Stimulated activated CD8-positive, alpha-beta memory T cell treated with anti-CD3 and anti-CD28 coated beads, Interleukin-4, amount 100 ng/mL, for 4 hours (primary cell): ENCODE data around the gene WDFY2.
A peak's percentile ranks its signal among the peaks of the same experiment; 100 is the strongest.

ENCODE experiments used
- DNase-seq, 2 donors: peaks; one replicate each; pipeline ENCODE4 v3.0.0-alpha.2; 2020; ENCODE audit warnings: low read depth in 2 of 2, low spot score in 1 of 2

Gene WDFY2

DNA sequence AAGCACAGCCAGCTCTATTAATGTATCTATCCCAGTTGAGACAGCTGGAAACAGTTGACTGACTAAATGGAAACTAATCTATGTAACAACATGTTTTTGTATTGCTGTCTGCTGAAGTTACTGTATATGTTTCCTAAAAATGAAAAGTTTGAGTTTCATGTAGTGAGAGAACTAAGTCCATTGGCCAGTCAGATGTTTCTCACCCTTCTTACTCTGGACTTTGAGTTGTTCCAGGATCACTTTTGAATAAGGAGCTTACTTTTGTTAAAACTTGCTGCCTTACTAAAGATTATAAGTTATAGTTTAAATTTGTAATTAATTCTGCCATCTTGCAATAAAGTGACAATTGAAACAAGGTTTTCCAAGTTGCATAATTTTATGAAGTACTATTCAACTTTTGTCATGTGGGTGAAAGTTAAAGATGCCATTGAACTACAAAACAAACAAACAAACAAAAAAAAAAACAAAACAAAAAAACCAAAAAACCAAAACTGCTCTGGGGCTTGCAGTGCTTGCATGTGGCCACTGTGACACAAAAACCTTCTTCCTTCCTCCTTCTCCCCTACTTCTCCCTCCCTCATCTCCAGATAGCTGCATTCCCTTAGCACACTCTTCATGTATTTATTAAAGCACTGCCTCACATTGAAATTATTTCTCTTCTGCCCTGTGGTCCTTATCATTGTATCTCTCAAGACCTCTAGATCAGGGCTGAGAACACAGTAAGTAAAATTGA, 15.3 kb downstream of the WDFY2 start:
- DNase-seq = no peak

DNA sequence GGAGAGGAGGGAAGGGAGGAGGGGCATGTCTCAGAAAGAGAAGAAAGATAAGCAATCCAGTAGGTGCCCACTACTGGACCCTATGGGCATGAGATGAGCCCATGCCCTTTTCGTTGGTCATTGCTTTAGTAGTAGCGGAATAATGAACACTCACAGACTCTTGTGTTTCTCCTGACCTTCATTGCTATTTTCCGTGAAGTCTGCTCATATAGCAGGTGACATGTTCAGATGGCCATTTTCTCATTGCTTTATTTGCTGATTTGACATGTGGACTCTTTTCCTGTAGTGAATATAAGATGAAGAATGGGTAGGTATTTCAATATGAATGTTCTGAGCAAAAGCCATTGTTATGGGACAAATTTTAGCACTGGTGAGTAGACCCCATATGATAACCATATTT, 16.4 kb downstream of the WDFY2 start:
- no peak for DNase-seq

DNA sequence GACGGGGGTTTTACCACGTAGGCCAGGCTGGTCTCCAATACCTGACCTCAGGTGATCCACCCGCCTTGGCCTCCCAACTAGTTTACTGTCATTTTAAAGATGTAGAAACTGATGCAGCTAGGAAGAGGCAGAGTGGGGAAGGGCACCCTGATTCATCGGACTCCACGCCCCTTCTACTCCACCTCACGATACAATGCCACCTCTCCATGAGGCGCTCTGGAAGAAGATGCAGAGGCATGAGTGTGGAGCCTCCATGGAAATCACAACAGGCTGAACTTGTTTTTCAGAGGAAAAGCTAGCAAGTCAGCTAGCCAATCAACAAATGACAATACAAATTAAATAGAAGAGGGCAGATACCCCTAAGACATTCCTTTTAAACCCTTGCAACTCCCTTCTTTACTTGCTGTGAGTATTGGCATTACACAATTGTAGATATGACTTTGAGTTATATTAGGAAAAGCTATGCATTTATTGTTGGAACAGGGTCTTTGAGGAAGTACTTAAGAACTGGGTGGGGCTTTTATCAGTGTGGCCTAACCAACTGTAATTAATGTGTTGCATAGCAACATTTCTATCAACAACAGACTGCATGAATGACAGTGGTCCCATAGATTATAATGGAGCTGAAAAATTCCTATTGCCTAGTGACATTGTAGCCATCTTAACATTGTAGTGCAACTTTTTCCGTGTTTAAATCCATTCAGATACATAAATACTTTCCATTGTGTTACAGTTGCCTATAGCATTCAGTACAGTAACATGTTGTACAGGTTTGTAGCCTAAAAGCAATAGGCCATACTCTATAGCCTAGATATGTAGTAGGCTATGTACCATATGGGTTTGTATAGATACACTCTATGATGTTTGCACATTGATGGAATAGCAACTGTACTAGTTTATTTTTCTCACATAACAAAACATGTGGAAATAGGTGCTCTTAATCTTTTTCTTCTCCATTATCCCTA, 17.6 kb downstream of the WDFY2 start:
- DNase-seq = no peak

DNA sequence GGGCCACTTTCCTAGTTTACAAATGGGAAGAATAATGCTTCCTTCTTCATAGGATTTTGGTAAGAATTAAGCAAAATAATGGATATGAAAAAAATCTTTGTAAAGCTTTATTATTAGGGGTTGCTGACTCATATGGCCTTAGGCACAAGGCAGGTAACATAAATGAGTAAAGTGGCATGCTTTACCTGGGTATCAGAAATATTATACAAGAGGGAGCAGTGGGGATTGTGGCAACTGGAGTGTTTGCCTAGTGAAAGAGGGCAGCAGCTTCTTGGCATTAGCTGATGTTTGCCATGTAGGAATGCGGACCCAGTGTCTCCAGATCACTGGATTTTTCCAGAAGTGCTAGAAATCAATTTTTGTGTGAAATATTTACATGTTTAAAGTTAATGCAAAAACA, 19.5 kb downstream of the WDFY2 start:
- no peak for DNase-seq

DNA sequence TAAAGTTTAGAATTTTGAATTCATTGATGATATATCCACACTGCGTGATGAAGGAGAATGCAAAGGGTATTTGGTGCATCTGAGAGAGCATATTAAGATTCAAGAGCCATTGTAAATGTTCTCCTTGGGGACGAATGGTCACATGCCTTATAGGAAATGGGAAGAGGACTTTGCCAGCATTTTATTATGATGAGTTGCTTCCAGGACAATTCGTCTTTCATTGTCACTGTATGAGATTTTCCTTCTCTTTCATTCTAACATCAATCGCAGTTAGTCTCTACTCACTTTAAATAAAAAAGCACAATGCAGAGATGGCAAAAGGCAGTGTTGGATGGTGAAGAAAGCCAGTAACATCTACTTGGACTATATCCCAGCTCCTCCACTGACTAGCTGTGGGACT, 21.4 kb downstream of the WDFY2 start:
- DNase-seq = no peak

DNA sequence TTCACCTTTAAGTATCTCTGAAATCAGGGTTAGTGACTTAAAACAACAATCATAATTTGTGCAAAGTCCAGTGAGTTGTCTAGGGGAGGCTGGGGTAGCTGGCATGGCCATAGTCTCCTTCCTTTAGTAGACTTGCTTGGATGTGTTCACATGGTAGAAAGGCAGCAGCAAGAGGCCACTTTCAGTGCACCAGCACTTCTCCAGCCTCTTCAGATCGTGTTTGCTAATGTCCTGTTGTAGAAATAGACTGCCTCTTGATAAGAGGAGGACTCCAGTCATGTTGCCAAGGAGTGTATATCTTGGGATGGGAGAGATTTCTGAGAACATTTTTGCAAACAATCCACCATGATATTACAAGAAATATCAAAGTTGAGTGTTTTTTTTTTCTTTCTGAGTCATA, 22.9 kb downstream of the WDFY2 start:
- no peak for DNase-seq

DNA sequence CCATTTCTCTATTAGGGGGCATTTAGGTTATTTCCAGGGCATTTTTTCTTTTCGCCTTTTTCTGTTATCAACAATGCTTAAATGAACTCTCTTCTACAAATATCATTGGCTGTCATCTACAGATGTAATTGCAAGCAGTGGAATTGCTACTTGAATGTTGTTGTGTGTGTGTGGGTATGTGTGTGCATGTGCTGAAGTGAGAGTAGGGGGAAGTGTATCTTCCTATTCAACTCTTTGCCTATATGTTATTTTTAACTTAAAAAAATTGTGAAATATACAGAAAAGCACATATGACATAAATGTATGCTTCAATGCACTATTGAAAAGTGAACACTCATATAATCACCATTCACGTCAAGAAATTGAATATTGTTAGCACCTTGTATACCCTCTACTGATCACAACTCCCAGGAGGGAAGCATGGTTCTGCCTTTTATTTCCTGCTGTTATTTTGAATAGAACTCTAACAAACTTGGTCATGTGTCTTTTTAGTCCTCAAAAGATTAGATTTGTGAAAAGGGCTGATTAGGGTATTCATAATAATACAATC, 24.7 kb downstream of the WDFY2 start:
- DNase-seq = no peak

DNA sequence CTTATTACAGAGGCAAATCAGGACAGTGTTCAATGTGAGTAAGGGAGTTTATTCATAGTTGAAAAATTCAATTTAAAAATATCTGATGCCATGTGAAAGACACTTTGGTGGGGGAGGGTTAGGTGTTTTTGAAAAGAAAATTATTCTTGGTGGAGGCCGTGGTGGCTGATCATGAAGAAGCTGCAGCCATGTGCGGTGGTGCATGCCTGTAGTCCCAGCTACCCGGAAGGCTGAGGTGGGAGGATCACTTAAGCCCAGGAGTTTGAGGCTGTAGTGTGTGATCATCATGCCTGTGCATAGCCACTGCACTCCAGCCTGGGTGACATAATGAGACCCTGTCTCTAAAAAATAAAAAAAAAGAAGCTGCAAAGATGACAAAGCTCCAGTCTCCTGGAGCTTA, 28.6 kb downstream of the WDFY2 start:
- no peak for DNase-seq

DNA sequence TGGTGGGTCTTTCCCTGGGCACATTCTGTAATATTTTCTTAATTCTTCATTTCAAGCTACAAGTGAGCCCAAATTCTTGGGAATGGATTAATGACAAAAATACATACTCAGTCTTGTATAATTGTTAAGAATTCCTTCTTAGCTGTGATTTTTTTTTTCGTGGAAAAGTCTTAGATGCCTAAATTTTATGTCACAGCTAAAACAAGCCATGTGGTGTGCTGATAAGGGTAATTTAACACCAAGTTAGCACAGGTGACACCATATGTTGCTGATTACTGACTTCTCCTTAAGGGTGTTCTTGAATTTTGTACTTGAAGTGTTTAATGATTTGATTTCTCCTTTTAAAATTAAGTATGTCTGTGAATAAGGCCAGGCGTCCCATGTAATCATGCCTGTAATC, 29.3 kb downstream of the WDFY2 start:
- DNase-seq = no peak

DNA sequence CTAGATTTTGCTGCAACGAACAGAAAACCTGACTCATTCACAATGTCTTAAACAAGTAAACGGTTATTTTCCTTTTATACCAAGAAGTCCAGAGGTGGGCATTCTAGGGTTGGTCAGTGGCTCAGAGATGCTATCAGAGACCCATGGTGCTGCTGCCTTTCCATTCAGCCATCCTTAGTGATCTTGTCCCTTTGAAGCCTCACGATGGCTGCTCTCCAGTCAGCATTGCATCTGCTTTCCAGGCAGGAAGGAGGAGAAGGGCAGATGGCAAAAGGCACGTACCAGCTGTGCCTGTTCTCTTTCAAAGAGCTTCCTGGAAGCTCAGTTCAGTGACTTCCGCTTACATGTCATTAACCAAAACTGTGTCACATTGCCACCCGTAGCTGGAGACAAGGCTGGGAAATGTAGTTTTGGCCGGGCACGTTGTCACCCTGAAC, 30.1 kb downstream of the WDFY2 start:
- DNase-seq = peak in 1 of 2 donors; percentile 0

DNA sequence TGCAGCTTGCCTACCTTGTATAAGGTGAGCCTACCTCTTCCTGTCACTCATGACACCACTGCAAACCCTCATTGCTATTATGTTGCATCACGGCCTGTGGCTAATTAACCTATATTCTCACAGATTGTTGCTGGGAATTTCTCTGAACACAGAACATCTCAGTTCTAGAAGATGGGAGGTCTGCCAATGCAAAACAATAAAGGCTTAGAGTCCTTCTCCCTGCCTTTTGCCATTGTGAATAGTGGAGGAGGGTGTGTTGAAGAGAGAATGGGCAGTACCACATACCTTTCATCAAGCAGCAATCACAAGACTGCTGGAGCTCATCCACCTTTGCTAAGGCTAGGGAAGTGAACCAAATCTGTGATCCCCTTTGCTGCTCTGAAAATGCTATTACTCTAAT, 34.4 kb downstream of the WDFY2 start:
- DNase-seq = no peak

DNA sequence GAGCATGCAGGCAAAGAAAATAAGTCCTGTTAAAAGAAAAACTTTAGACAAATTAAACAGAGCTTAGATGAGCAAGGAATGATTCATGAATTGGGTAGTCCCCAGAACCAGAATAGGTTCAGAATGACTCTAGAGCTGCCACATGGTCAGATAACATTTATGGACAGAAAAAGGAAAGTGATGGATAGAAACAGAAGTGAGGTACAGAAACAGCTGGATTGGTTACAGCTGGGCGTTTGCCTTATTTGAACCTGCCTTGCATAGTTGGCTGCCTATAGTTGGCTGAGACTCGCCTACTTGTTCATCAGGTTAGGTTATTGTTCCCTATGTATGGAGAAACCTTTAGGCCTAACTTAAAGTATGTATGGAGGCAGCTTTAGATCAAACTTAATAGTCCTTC, 35.4 kb downstream of the WDFY2 start:
- DNase-seq = no peak

DNA sequence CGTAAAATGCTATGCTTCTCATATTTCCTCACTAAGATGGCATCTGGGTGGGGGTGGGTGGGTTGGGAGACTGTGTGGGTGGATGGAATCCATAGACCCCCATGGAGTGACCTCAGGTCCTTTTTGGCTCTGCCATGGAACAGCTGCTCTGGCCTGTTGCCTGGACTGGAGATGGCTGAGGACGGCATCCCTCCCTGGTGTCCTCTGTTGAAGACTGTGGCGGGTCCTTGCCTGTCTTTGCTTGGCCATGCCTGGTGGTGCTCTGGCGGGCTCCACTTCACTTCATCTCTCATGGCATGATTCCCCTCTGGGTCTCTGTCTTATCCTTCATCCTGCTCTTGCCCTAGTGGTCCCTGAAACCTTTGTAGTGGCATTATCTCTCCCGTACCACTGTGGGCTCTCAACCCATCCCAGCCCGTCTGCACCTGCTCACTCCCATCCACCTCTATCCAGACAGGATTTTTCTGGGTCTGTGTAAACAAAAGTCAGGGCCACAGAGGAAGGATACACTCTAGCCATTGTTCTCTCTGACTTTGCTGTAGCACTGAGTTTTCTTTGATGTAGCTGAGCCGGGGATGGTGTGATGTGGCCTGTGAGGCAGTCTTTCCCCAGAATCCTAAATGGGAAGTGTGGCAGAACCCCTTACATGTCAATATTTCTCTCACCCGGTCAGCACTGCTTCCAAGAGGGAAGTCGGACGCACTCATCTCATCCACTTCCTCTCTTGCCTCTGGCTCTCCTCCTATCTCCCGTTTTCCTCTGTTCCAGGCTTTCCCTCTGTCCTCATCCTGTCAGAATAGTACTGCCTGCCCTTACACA, 36.1 kb downstream of the WDFY2 start:
- no peak for DNase-seq

DNA sequence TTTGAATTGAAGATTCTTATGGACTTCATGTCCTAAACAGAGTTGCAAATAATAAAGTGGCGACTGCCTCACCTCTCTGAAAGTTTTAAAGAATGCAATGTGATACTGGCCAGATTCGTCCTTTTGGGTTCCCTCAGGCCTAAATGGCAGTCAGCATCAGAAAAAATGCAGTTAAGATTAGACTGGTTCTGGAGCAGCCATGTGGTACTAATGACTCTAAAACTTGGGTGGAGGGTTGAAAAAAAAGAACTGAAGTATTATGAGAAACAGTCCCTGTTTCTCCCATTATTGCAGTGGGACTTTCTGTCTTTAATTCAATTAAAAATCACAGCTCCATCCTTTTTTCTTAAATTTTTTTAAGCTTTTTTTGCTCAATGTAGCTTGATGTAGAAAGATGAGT, 37.3 kb downstream of the WDFY2 start:
- no peak for DNase-seq

DNA sequence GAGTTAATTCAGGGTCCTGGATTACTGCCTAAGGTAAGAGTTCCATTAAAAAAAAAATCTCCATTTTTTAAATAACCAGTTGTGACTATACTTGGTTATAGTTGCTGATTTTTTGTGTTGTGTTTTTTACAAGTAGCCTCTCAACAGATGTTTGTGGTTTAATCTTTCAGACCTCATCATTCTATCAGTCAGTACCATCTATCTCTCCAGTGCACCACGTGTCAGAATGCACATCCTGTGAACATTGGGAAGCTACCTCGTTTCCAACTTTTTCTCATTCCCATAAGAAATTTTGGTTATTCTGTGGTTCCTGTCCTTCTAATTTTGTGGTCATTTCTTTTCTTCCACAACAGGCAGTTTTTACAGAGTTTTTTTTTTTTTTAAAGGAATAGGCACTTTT, 39.2 kb downstream of the WDFY2 start:
- no peak for DNase-seq

DNA sequence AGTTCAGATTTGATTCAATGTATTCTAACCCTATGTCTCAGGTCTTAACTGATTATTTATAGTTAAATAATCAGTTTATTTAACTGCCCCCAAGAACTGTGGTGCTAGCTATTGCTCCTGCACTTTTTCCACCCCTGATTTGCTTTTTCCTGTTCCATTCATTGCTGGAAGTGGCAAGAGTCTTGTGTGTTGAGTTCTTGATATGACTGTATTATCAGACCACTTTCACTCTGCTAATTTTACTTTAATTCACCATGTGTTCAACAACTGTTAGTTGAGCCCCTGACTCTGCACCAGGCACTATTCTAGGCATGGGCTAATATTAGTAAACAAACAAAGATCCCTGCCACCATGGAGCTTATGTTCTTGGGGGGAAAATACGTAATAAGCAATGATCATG, 39.9 kb downstream of the WDFY2 start:
- no peak for DNase-seq

DNA sequence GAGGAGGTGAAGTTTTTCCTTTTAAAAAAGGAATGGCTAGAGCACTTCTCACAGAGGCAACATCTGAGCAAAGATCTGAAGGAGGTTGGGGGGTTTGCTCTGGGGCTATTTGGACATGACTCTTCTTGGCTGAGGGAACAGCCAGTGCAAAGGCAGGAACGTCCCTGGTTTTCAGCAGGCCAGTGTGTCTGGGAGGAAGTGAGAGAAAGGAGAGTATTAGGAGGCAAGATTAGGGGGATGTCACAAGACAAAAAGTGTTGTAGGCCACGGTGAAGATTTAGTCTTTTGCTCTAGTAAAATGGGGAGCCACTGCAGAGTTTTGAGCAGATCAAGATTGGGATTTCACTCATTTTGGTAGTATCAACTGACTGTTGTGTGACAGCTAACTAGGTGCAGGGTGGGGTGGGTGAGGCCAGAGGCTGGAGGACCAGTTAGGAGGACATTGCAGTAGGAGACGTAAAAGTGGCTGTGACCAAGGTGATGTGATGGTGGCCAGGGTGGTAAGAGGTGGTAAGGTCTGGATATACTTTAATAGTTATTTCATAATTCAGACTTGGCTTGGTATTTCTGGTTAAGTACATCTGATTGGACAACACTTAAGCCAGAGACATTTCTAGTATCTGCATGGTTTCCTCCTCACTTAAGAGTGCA, 40.6 kb downstream of the WDFY2 start:
- no peak for DNase-seq

DNA sequence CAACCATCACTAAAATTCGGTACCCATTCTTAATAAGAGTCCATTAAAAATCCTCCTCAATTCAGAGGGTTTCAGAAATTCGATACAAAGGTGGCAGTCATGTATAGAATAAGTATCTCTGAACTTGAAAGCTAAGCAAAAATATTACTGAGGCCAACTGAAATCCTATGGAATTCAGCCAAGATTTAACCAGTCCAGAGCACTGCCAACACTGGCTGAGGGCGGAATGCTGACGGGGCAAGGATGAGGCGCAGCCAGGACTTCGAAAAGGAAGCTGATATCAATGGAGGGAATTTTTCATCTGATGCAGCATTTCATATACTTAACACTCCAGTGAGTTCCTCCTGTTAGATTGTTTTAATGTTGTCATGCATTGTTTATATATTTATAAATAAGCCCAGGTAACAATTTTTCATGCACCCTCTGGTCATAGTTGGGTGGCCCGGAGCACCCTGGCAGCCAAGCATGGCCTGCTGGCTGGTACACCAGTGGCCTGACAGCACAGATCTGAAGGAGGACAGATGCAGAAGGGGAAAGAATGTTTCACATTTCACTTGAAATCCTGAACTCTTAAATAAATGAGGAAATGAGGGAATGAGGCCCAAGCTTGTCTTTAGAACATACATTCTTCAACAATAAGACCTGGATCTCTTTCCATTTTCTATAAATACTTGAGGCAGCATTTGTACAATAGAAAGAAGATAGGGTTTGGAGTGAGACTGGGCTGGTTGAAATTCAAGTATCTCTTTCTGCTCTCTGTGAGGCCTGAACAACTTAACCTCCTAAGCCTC, 41.5 kb downstream of the WDFY2 start:
- no peak for DNase-seq

DNA sequence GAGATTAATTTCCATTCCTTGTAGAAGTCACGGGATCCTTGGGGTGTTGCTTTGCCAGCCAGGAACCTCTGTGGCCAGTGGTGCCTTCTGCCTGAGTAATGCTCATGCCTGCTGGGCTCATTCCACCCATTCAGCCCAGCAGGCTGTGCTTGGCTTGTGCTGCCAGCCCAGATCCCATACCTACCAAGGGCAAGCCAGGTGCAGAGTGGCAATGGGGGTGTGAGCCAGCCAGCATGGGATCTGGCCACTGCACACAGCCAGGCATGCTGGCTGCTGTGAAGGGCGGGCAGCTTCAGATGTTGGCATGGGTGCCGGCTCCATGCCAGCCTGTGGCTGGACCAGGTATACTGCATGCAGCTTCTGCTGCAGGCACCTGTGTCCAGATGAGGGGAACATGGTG, 42.5 kb downstream of the WDFY2 start:
- DNase-seq = no peak
